ENCODE results near the gene RGS14.

- TF ChIP-seq, protein P1, sequence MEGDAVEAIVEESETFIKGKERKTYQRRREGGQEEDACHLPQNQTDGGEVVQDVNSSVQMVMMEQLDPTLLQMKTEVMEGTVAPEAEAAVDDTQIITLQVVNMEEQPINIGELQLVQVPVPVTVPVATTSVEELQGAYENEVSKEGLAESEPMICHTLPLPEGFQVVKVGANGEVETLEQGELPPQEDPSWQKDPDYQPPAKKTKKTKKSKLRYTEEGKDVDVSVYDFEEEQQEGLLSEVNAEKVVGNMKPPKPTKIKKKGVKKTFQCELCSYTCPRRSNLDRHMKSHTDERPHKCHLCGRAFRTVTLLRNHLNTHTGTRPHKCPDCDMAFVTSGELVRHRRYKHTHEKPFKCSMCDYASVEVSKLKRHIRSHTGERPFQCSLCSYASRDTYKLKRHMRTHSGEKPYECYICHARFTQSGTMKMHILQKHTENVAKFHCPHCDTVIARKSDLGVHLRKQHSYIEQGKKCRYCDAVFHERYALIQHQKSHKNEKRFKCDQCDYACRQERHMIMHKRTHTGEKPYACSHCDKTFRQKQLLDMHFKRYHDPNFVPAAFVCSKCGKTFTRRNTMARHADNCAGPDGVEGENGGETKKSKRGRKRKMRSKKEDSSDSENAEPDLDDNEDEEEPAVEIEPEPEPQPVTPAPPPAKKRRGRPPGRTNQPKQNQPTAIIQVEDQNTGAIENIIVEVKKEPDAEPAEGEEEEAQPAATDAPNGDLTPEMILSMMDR (conservative IDR thresholded peaks at IDR 0.05) = no peak
- TF ChIP-seq ZFX (IDR thresholded peaks at IDR 0.05) = no peak
Measured at GRCh38 chr5:177344891-177345290, 12.8 kb upstream of the RGS14 start.

Measured in C4-2B (cell line).